ENCODE data around the gene AVPR2.

AVPR2 gene

GRCh38 chrX:153937056-153937455, 32.6 kb downstream of the AVPR2 start:
- in situ Hi-C loops (cut with HindIII; ENCODE audit: low pct_unique_long_range_greater_than_20kb, low sequenced_read_pairs), result no loop called here
- no peak for TF ChIP-seq JUND (IDR thresholded peaks at IDR 0.05; ENCODE audit: low read depth)
- DNase-seq (ENCODE audit: low read depth in 1 of 2, low spot score in 1 of 2), result no peak

DNA sequence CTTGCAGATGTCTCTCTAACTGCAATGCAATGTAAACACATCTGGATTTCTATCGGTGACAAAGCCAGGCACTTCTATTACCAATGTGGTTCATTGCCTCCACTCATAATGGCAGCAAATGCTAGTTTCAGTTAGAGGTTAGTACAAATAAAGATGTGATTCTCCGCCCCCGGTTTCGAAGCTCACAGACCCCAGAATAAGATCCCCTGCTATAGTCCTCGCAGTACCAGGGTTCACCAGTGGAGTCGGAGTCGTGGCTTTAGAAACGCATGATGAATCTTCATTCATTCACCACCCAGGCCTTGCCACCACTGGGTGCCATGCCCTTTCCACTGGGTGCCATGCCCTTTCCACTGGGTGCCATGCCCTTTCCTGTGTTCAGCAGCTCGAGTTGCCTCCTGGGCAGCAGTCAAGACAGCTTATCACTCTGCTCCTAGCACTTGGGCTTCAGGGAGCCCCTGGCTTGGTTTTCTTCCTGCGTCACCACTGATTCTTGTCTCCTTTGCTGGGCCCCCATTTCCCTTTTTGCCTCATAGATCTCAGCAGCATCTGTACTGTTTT, 33.8 kb downstream of the AVPR2 start:
- no peak for DNase-seq (ENCODE audit: low read depth in 1 of 2, low spot score in 1 of 2)
- no peak for TF ChIP-seq JUND (IDR thresholded peaks at IDR 0.05; ENCODE audit: low read depth)
- in situ Hi-C loops (cut with HindIII; ENCODE audit: low pct_unique_long_range_greater_than_20kb, low sequenced_read_pairs), result no loop called here

DNA sequence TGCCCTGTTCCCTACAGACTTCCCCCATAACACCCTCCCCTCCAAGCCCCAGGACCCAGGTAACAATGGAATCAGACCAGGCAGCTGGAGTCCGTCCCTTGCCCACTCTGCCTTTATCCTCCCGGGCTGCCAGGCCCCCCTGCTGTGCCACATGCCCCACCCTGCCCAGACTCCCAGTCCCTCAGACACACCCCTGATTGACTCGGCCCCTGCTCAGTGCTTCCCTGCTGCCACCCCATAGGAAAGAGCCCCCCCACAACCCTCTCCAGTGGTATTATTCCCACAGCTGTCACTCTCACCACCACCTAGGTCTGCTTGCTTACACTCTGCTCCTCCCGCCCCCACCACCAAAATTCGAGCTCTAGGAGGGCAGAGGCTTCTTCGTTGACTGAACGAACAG, 35.1 kb downstream of the AVPR2 start:
- in situ Hi-C loops (cut with HindIII; ENCODE audit: low pct_unique_long_range_greater_than_20kb, low sequenced_read_pairs), result no loop called here
- no peak for TF ChIP-seq JUND (IDR thresholded peaks at IDR 0.05; ENCODE audit: low read depth)
- no peak for DNase-seq (ENCODE audit: low read depth in 1 of 2, low spot score in 1 of 2)

DNA sequence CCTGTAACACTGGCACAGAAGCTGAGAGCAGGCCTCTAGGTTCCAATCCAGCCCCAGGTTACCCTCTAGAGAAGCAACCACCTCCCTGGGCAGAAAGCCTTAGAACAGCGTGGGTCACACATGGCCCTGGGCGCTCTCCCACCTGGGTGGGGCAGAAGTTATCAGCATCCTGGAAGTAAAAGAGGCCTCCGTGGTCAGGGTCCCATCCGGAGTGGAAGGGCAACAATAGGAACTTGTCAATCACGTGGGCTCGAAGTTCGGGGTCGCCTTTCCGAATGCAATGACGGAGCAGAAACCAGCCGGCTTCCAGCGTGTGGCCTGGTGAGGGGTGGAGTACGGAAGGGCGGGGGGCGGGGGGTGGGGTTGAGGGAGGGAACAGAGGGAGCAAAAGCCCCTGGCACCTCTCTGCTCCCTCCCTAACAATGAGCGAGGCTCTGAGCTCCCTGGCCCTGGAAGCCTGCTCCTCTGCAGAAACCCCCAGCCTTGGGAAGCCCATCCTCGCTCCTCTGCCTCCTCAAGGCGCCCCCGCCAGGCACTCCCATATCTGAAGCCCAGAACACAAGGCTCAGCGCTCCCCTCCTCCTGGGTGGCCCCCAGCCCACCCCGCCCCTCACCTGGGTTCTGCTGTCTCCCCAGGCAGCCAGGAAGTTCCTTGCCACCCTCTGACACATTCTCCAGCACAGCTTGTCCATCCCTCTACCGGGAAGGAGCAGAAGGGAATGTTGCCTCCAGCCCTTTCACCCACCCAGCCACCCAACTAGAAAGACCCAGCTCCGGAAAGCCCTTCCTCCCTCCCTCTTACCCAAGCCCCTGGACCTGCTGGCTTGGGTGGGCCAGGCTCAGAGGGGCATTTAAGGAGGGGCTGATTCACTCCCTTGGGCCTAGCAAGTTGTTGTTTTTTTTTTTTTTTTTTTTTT, 37.1 kb downstream of the AVPR2 start:
- no peak for DNase-seq (ENCODE audit: low read depth in 1 of 2, low spot score in 1 of 2)
- in situ Hi-C loops (cut with HindIII; ENCODE audit: low pct_unique_long_range_greater_than_20kb, low sequenced_read_pairs), result no loop called here
- TF ChIP-seq JUND (IDR thresholded peaks at IDR 0.05; ENCODE audit: low read depth), result no peak

DNA sequence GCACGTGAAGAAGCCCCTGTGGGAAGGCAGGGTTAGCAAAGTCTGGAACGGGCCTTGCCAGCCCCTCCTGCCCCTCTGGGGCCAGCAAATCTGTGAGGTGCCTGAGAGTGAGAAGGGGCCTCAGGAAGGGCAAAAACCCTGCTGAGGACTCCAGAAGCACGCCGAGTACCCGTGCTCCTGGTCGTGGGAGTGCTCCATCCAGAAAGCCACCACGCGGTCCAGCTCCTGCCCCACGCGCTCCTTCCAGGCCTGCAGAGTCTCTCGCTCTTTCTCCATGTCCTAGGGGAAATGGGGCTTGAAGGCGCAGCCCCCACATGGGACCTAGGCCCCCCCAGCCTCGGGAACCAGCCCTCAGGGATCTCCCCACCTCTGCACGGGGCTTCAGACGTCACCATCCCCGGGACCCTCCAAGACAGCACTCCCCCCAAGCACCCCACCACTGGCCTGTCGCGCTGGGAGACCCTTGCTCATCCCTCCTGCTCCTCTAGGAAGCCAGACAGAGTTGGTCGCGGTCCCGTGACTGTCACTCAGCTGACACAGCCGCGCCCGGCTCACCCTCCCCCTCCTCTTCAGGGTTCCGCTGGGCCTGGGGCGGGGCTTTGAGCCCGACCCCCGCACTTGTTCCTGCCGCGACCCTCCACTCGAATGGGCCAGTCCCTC, 39.8 kb downstream of the AVPR2 start, which contains the start of gene RENBP:
RENBP (minus strand) TSS at position 504 of the 660 bp plus-strand sequence; CDS start at position 471, 33 bp downstream.
- in situ Hi-C loops (cut with HindIII; ENCODE audit: low pct_unique_long_range_greater_than_20kb, low sequenced_read_pairs), result no loop called here
- DNase-seq (ENCODE audit: low read depth in 1 of 2, low spot score in 1 of 2), result no peak
- TF ChIP-seq JUND (IDR thresholded peaks at IDR 0.05; ENCODE audit: low read depth), result no peak

DNA sequence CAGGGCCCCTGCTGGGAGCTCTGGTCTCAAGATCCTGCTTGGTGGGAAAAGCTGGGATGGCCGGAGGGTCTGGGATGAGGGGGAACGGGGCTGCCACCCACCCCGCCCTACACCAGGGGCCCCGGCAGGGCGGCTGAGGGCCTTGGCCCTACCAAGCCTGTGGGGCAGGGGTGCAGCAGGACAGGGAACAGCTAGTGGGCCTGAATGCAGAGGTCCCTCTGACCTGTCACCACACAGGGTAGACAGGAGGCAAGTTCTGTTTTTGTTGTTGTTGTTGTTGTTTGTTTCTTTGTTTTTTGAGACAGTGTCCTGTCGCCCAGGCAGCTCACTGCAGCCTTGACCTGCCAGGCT, 40.3 kb downstream of the AVPR2 start:
- no peak for DNase-seq (ENCODE audit: low read depth in 1 of 2, low spot score in 1 of 2)
- TF ChIP-seq JUND (IDR thresholded peaks at IDR 0.05; ENCODE audit: low read depth), result no peak
- in situ Hi-C loops (cut with HindIII; ENCODE audit: low pct_unique_long_range_greater_than_20kb, low sequenced_read_pairs), result no loop called here

- no peak for DNase-seq (ENCODE audit: low read depth in 1 of 2, low spot score in 1 of 2)
- in situ Hi-C loops (cut with HindIII; ENCODE audit: low pct_unique_long_range_greater_than_20kb, low sequenced_read_pairs), result no loop called here
- no peak for TF ChIP-seq JUND (IDR thresholded peaks at IDR 0.05; ENCODE audit: low read depth)
Measured at GRCh38 chrX:153945956-153946943, 41.8 kb downstream of the AVPR2 start.

GRCh38 chrX:153947009-153947769, 42.7 kb downstream of the AVPR2 start:
- DNase-seq (ENCODE audit: low read depth in 1 of 2, low spot score in 1 of 2), result peak in 1 of 2 experiments; percentile 77

GRCh38 chrX:153948002-153948466, 43.6 kb downstream of the AVPR2 start:
- in situ Hi-C loops (cut with HindIII; ENCODE audit: low pct_unique_long_range_greater_than_20kb, low sequenced_read_pairs), result no loop called here
- no peak for TF ChIP-seq JUND (IDR thresholded peaks at IDR 0.05; ENCODE audit: low read depth)
- no peak for DNase-seq (ENCODE audit: low read depth in 1 of 2, low spot score in 1 of 2)

More at GRCh38 chrX:153947009-153947769, 42.7 kb downstream of the AVPR2 start:
- in situ Hi-C loops (cut with HindIII; ENCODE audit: low pct_unique_long_range_greater_than_20kb, low sequenced_read_pairs), result no loop called here
- no peak for TF ChIP-seq JUND (IDR thresholded peaks at IDR 0.05; ENCODE audit: low read depth)

DNA sequence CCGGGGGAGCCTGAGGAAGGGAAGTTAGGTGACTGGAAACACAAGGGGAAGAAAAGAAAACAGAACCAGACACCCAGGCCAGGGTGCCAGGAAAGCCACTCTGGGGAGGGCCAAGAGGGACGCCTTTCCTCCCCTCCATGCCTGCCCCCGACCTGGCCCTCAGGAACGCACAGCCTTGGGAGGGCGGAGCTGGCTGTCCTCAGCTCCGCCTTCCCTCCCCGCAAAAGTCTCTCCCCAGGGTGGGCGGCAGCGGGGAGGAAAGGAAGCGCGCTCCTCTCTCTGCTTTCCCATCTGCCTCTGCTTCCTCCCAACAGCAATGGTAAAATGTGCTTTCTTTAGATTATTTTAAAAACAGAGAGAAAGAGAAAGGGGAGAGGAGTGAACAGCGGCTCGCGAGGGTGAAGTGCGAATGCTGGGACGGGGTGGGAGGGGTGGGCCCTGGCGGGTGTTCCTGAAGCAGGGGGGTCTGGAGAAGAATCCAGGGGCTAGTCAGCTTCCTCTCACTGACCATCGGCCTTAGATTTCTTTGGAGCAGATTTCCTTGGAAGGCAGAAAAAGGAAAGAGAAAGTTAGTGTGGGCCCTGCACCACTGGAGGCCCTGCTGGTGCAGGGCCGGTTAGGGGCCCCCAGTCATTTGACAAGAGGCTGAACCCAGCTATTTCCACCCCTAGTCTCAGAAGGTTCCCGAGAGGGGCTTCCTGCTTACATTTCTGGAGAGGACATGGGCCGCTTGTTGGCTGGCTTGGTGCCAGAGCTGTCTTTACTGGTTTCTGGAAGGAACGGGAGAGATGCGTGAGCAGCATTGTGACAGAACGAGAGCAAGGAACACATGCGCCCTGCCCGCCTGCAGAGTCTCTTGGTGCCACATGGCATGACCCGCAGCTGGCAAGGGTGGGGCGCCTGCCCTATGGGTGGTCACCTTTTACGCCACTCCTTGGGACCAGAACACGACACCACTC, 44.7 kb downstream of the AVPR2 start:
- no peak for DNase-seq (ENCODE audit: low read depth in 1 of 2, low spot score in 1 of 2)
- no peak for TF ChIP-seq JUND (IDR thresholded peaks at IDR 0.05; ENCODE audit: low read depth)
- in situ Hi-C loops (cut with HindIII; ENCODE audit: low pct_unique_long_range_greater_than_20kb, low sequenced_read_pairs), result no loop called here

Measured in T47D (cell line).